Testis (tissue), 3 donors: Measurements from ENCODE around the gene CCDC93. TPM values are rescaled to one million over a fixed set of nuclear protein-coding genes. Genes with fewer than 3 reads are reported as not detected.
A peak's percentile ranks its signal among the peaks of the same experiment; 100 is the strongest.
"Not testable (repeated sequence)": the region's sequence is repeated elsewhere in the genome, so short reads cannot be mapped to it uniquely, and the experiment has no call there.

ENCODE experiments used
- DNase-seq: peaks from one replicate; pipeline ENCODE4 v3.0.0-alpha.2; 2019
- H3K27ac ChIP-seq, 2 donors: fragments of 200-600 bp; sonication (generic); one replicate each; pipeline ENCODE4 v1.5.1; 2019
- H3K27me3 ChIP-seq: fragments of 200-600 bp; sonication (generic); one replicate; pipeline ENCODE4 v1.5.1; 2019
- H3K36me3 ChIP-seq: fragments of 200-600 bp; sonication (generic); one replicate; pipeline ENCODE4 v1.5.1; 2017; ENCODE audit warnings: low read depth; ENCODE audit errors: missing control alignments
- H3K4me1 ChIP-seq: fragments of 200-600 bp; sonication (generic); one replicate; pipeline ENCODE4 v1.5.1; 2019
- H3K4me3 ChIP-seq, 2 donors: fragments of 200-600 bp; sonication (generic); one replicate each; pipeline ENCODE4 v1.5.1; 2017 to 2019
- H3K9me3 ChIP-seq: fragments of 200-600 bp; sonication (generic); one replicate; pipeline ENCODE4 v1.5.1; 2017
- POLR2A ChIP-seq: fragments of 450-650 bp; IDR thresholded peaks from one replicate; pipeline ENCODE4 v1.6.1; 2017; ENCODE audit warnings: antibody characterized with exemption, mild to moderate bottlenecking, moderate library complexity
- WGBS, 2 donors: methylation state at CpG; one replicate each; pipeline ENCODE4 v1.1.5; 2018; 5-methylcytosine and 5-hydroxymethylcytosine counted together
- intact Hi-C: fragments of 100-400 bp; cut with DNase I; formaldehyde crosslinking; loops from one replicate; pipeline ENCODE4 v1.15.1; 2023; ENCODE audit warnings: low total_unique reads
- polyA plus RNA-seq: library from polyadenylated mRNA; stranded (reverse); fragments of 350-450 nt; fragmentation: Illumina TruSeq; extraction: RNeasy Lipid Tissue Mini Kit (QIAGEN cat#74804); gene quantifications from one replicate; pipeline ENCODE4 v1.2.3, GENCODE V29; 2014; ENCODE audit warnings: low read depth, low replicate concordance; ENCODE audit not compliant: insufficient read depth
- total RNA-seq, 2 donors: library from RNA; depleted of rRNA; stranded (reverse); fragments of >200 nt; gene quantifications; one replicate each; pipeline ENCODE4 v1.2.3, GENCODE V29; 2016
- TF ChIP-seq, protein P1 (sequence below), 3 experiments: fragments of 450-650 bp in 2 of 3; fragments of 200-600 bp in 1 of 3; sonication (generic) in 1 of 3; IDR thresholded peaks; one replicate each; pipeline ENCODE4 v1.5.1; 2016 to 2019; ENCODE audit warnings: antibody characterized with exemption in 3 of 3, mild to moderate bottlenecking in 2 of 3, moderate library complexity in 1 of 3

CCDC93 gene
- total and polyA plus RNA-seq, 3 donors from 2014 or later, result 44.4 to 82.3 (median 61.6) TPM

DNA sequence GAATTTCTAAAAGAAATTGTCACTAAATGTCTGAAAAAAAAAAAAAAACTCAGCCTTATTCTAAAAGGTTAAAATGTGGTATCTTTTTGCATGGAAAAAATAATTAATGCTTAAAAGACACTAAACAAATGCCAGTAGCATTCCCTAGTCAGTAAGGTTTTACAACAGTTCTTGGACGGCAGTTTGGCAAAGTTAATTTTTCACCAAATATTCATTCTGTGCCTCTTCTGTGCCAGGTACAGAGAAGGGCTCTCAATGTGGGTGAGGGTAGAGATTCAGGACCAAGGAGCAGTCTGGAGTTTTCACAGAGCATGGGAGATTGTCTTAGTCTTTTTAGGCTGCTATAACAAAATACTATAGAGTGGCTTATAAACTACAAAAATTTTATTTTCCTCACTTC is 6.0 kb upstream of the CCDC93 start:
- Histone ChIP-seq H3K36me3 (no peaks in the 10 kb centered on the region), H3K4me3 (no peak overlapping the region), H3K27ac (no peak overlapping the region), H3K27me3 (no peaks in the 10 kb centered on the region), H3K4me1 (peaks cover 5% of the 10 kb centered on the region), H3K9me3 (no peaks in the 10 kb centered on the region)
- intact Hi-C loops, result no loop called here
- TF ChIP-seq POLR2A, result no peak
- TF ChIP-seq, protein P1, sequence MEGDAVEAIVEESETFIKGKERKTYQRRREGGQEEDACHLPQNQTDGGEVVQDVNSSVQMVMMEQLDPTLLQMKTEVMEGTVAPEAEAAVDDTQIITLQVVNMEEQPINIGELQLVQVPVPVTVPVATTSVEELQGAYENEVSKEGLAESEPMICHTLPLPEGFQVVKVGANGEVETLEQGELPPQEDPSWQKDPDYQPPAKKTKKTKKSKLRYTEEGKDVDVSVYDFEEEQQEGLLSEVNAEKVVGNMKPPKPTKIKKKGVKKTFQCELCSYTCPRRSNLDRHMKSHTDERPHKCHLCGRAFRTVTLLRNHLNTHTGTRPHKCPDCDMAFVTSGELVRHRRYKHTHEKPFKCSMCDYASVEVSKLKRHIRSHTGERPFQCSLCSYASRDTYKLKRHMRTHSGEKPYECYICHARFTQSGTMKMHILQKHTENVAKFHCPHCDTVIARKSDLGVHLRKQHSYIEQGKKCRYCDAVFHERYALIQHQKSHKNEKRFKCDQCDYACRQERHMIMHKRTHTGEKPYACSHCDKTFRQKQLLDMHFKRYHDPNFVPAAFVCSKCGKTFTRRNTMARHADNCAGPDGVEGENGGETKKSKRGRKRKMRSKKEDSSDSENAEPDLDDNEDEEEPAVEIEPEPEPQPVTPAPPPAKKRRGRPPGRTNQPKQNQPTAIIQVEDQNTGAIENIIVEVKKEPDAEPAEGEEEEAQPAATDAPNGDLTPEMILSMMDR (IDR thresholded peaks at IDR 0.05), result no peak
- WGBS, 2 donors, result 81 to 86% methylated on average over 1 of the region's 1 CpG
- DNase-seq, result no peak

DNA sequence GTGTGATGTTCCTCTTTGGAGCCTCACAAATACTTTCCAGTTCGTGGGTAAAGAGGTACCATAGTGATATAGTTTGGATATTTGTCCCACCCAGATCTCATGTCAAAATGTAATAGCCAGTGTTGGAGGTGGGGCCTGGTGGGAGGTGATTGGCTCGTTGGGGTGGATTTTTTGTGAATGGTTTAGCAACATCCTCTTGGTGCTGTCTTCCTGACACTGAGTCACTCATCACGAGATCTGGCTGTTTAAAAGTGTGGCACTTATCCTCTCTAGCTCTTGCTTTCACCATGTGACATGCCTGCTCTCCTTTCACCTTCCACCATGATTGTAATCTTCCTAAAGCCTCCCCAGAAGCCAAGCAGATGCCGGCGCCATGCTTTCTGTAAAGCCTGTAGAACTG is 3.0 kb upstream of the CCDC93 start:
- no peaks in the 10 kb centered on the region for H3K9me3 ChIP-seq
- peaks cover 14% of the 10 kb centered on the region for H3K4me1 ChIP-seq
- 83 to 88% methylated on average over 5 of the region's 5 CpGs for WGBS, 2 donors
- TF ChIP-seq, protein P1 (IDR thresholded peaks at IDR 0.05), result no peak
- TF ChIP-seq POLR2A, result no peak
- intact Hi-C loops, result no loop called here
- H3K27me3 ChIP-seq, result no peaks in the 10 kb centered on the region
- no peak overlapping the region for H3K4me3 ChIP-seq
- H3K36me3 ChIP-seq, result no peaks in the 10 kb centered on the region
- DNase-seq, result no peak
- no peak overlapping the region for H3K27ac ChIP-seq

DNA sequence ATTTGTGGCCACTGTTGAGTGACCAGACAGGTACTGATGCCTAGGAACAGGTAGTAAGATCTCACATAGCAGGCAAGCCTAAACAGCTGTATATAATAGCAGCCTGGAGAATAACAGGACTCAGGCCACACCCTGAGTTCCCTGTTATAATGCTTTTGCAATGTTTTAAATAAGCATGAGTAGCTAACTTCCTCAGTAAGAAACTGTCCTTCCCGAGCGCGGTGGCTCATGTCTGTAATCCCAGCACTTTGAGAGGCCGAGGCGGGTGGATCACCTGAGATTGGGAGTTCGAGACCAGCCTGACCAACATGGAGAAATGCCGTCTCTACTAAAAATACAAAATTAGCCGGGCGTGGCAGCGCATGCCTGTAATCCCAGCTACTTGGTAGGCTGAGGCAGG is 1.9 kb upstream of the CCDC93 start:
- H3K27me3 ChIP-seq, H3K27ac ChIP-seq, intact Hi-C loops, H3K9me3 ChIP-seq, DNase-seq, H3K36me3 ChIP-seq, H3K4me3 ChIP-seq: not testable (repeated sequence)
- H3K4me1 ChIP-seq, result peaks cover 14% of the 10 kb centered on the region
- WGBS, 2 donors, result 90 to 91% methylated on average over 10 of the region's 10 CpGs

DNA sequence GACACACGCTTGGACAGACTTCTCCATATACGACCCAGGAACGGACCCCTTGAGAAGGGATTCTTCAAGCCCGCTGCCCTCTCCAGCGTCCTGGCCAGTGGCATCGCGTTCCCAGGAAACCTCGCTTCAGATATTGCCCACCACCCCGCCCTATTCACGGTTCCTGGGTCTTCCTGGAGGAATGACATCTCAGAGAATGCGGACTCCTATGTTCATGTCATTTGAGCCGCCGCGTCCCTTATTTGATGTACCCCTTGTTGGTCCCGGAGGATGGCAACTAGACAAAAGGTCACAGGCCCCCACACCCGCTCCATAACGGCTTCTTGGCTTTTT is 588 bp upstream of the CCDC93 start:
- Histone ChIP-seq H3K27me3 (no peaks in the 10 kb centered on the region), H3K4me3 (peak overlapping the region; percentile 90 to 99), H3K27ac (peak overlapping the region; percentile 45 to 48), H3K4me1 (peaks cover 14% of the 10 kb centered on the region), H3K9me3 (no peaks in the 10 kb centered on the region), H3K36me3 (no peaks in the 10 kb centered on the region)
- peak; percentile 23 for DNase-seq
- WGBS, 2 donors, result 0 to 1% methylated on average over 9 to 17 of the region's 17 CpGs
- intact Hi-C loops, result no loop called here
- TF ChIP-seq, protein P1 (IDR thresholded peaks at IDR 0.05), result no peak
- TF ChIP-seq POLR2A, result no peak

DNA sequence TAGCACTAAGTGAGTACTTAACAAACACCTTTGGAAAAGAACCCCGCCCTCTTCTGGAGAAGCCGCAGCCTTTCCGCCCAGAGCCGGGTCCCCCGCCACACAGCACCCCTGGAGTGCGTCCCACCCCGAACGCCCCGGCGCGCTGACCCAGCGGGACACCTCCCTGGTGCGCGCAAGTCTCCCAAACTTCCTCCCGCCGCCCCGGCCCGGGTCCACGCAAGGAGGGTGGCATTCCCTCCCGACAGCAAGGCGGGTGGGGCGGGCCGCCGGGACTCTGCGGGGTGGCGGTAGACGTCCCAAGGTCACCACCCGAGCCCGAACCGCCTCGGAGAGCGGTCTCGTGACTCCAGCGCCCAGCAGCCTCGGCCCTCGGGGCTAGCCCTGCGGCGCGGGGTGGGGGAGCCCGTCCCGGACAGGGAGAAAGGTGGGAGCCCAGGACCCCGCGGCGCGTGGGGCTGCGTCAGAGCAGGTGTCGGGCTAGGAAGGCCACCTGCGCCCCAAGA is 598 bp downstream of the CCDC93 start:
- 1 to 2% methylated on average over 13 to 38 of the region's 48 CpGs for WGBS, 2 donors
- TF ChIP-seq, protein P1 (IDR thresholded peaks at IDR 0.05), result no peak
- no peak for TF ChIP-seq POLR2A
- H3K4me1 ChIP-seq, result peaks cover 14% of the 10 kb centered on the region
- no peaks in the 10 kb centered on the region for H3K27me3 ChIP-seq
- DNase-seq, result peak; percentile 55
- intact Hi-C loops, result no loop called here
- peak overlapping the region; percentile 82 to 90 for H3K27ac ChIP-seq
- H3K4me3 ChIP-seq, result peak overlapping the region; percentile 90 to 99
- H3K36me3 ChIP-seq, result no peaks in the 10 kb centered on the region
- H3K9me3 ChIP-seq, result no peaks in the 10 kb centered on the region
